NCI-H526 treated with DMSO at 0.1 percent for 48 hours (cell line): Measurements from ENCODE around the gene LIN54.
"Not testable (repeated sequence)": the region's sequence is repeated elsewhere in the genome, so short reads cannot be mapped to it uniquely, and the experiment has no call there.

ENCODE experiments used
- DNase-seq: peaks from one replicate; lab custom pipeline; 2025; lab: John Stamatoyannopoulos, UW

LIN54 gene

GRCh38 chr4:83012200-83012686 lies 1.6 kb upstream of the LIN54 start:
- DNase-seq = no peak

DNA sequence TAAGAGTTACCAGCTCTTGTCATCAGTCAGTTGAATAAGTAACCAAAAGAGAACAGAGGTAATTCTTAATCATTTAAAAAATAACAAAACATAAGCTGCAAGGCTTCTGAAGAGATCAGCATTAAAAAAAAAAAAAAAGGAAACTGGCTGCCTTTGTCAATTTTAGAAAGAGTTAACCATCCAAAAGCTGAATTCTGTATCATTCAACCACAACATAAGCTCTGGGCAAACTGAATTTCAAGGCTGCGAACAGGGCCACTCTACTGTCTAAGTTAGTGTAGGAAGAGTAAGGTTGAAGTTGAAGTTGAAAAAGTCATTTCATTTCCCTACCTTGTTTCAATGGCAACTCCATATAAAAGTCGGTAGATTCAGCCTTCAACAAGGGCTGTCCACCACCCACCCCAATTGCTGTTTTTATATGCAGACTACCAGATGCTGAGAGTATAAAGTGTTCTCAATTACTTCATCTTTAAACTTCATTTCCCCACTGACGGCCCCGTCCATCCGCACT lies 1.1 kb upstream of the LIN54 start:
- DNase-seq = no peak

DNA sequence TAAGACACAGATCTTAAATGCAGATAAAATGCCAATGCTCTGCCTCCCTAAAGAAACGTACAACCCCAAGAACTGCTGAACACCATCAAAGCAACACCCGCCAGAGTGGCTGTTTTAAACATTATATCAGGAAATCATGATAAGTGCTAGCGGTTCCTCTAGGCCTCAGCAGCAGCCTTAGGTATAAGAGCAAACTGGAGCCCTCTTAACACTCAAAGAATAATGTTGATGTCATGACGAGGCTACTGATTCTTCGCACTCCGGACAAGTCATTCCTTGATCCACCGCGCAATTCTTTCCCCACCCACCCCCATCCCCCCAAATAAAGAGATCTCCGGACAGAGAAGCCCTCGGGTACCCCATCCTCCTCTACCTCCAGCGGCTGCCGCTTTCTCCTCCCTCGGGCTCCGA lies 507 bp downstream of the LIN54 start:
- DNase-seq = no peak

- DNase-seq = no peak
Observed at GRCh38 chr4:83009529-83009928, 1.1 kb downstream of the LIN54 start.

DNA sequence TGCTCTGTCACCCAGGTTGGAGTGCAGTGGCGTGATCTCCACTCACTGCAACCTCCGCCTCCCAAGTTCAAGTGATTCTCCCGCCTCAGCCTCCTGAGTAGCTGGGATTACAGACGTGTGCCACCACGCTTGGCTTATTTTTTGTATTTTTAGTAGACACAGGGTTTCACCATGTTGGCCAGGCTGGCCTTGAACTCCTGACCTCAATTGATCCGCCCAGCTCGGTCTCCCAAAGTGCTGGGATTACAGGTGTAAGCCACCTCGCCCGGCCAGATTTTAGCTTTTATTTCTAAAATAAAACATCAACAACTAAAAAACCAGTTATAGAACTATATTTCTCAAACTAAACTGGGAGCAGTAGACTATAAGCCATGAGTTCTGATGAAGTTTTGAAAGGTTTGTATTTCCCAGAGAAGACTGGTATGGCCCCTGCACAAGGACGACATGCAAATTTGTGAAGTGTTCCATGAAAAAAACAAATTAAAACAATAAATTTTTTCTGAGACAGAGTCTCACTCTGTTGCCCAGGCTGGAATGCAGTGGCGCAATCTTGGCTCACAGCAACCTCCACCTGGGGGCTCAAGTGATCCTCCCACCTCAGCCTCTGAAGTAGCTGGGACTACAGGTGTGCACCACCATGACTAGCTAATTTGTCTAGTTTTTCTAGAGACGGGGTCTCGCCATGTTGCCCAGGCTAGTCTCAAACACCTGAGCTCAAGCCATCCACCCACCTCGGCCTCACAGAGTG lies 7.4 kb downstream of the LIN54 start:
- DNase-seq = not testable (repeated sequence)

- no peak for DNase-seq
Observed at GRCh38 chr4:83002329-83002728, 8.3 kb downstream of the LIN54 start.

- DNase-seq = no peak
Observed at GRCh38 chr4:82998898-82999297, 11.7 kb downstream of the LIN54 start.

DNA sequence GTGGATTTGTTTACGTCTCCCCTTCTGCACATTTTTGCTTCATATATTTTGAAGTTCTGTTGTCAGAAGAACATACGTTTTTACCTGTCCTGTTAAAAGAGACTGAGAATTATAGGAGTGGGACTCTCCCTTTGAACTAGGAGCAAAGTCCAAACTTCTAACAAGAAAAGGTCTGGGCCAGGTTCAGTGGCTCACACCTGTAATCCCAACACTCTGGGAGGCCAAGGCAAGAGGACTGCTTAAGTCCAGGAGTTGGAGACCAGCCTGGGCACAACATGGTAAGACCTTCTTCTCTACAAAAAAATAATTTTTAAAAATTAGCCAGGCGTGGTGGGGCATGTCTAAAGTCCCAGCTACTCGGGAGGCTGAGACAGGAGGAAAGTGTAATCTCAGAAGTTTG lies 15.8 kb downstream of the LIN54 start:
- no peak for DNase-seq

DNA sequence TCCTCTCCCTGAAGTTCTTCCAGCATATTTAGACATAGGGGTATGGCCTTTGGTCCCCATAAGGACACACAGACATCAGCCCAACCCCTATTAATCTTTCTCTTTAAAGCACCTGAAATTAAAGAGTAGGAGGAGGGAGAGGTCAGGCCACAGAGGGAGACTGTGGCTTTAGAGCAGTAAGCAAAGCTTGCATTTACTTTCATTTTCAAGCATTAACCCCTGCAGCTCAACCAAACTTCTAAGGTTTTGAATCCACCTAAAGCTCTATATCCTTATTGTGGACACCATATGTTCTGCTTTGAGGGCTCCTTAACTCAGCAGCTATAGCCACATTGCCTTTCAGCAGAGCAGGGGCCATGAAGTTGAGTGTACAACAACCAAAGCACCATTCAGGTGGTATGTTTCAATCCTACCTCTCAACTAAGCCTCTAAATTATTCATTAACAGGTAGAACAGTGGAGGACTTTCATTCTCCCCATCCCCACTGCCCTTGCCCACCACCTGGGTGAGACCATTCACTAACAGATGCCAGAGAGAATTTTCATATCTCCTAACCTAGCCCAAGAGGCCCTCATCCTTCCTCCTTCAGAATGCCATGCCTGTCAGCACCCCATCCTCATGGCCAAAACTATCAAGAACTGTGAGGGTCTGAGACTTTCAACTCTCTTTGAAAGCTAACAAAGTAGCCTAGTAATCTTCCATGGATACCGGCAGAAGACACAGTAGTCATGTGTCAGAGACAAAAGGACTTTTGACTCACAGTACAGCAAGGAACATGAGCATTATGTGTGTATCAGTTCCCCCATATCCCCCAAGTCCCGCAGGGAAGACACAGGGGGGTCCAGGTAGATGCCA lies 20.8 kb downstream of the LIN54 start:
- DNase-seq = no peak

DNA sequence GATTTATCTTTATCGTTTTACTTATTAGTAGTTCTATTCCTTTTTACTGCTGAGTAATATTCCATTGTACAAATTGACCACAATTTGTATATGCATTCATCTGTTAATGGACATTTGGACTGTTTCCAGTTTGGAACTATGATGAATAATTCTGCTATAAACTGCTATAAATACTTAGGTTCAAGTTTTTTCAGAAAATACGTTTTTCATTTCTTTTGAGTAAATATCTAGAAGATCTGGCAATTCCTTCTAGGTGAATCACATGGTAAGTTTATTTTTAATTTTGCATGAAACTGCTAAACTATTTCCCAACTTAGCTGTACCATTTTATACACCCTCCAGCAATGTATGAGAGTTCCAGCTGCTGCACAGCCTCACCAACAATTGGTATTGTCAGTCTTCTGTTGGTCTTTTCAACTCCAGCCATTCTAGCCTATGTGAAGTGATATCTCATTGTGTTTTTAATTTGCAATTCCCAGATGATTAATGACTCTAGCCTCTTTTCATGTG lies 22.2 kb downstream of the LIN54 start:
- no peak for DNase-seq

DNA sequence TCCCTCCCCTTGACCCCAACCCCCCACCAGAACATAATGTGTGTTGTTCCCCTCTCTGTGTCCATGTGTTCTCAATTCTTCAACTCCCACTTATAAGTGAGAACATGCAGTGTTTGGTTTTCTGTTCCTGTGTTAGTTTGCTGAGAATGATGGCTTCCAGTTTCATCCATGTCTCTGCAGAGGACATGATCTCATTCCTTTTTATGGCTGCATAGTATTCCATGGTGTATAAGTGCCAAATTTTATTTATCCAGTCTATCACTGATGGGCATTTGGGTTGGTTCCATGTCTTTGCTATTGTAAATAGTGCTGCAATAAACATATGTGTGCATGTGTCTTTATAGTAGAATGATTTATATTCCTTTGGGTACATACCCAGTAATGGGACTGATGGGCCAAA lies 23.1 kb downstream of the LIN54 start:
- not testable (repeated sequence) for DNase-seq

DNA sequence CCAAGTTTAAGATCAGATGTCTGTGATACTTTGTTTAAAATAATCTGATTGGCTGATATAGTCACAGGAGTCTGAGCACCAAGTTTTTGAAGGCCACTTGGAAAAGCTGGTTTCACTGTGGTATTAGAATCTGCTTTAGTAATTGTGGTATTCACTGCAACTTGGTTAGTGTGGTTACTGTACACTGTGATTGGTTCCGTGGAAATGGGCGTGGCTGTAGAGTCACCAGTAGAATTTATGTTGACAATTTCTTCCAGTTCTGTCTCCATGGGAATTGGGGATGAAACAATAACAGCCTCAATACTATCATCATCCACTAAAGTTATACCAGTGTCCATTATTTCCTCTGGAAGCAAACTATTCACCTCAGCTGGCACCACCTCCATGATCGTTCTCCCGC lies 26.2 kb downstream of the LIN54 start:
- no peak for DNase-seq

- no peak for DNase-seq
Observed at GRCh38 chr4:82983444-82983843, 27.2 kb downstream of the LIN54 start.

- DNase-seq = no peak
Observed at GRCh38 chr4:82981138-82981537, 29.5 kb downstream of the LIN54 start.

GRCh38 chr4:82975792-82976191 lies 34.8 kb downstream of the LIN54 start:
- no peak for DNase-seq

DNA sequence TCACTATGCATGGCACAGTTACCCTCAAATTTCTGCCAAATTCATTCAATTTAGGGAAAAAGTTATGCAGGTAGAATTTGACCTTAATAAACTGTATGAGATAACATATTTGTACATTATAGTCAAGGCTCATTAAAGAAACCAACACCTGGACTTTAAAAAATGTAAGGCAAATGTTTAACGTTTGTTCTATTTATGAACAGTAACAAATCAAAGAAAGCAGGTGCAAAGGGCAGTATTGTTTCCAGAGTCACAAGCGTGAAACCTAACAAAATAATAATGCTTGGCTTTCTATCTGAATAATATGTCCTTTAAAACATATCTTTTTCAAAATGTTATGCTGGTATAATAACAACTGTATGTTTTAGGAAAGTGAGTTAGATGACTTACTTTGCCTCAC lies 41.2 kb downstream of the LIN54 start:
- DNase-seq = no peak

DNA sequence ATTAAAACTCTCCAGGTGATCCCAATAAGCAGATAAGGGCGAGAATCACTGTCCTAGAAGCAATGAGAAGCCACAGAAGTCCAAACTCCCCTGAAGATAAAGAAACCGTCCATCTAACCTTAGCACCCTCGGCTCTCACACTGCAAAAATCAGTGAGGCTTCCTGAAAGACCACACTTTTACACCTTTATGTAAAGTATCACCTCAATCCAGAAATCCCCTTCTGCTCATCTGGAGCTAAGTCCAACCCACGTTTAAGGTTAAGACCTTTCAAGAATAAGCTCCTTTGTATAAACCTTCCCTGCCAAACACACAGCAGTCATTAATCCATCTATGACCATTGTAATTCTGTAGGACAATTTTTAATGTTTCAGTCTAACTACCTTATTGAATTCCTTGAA lies 41.7 kb downstream of the LIN54 start:
- DNase-seq = no peak

GRCh38 chr4:82965763-82966162 lies 44.9 kb downstream of the LIN54 start:
- no peak for DNase-seq

DNA sequence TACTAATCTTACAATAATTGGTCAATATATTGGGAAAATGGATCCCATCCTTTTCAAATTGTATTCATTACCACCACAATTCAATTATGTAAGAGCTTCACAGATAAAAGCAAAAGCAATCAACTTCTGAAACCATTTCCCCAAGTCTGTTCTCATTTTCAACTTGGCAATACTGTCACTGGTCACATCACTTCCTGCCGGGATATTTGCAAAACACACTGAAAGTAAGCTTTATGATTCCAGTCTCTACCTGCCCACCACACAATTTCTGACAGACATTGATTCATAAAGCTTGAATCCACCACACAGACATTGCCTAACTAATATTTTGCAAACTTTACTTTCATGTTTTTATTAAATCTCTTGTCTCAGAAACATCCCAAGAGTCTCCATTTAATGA lies 53.6 kb downstream of the LIN54 start:
- no peak for DNase-seq

DNA sequence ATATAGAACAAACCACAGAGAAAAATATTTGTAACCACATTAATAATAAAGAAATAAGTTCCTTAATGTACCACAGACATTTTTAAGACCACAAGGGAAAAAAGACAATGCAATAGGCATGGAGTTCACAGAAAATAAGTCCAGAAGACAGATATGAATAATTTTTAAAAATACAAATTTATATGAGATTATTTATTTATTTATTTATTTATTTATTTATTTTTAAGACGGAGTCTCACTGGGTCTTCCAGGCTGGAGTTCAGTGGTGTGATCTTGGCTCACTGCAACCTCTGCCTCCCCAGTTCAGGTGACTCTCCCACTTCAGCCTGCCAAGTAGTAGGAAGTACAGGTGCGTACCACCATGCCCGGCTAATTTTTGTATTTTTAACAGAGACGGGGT lies 56.4 kb downstream of the LIN54 start:
- no peak for DNase-seq

GRCh38 chr4:82951196-82951595 lies 59.4 kb downstream of the LIN54 start:
- DNase-seq = no peak

GRCh38 chr4:82948647-82949204 lies 61.9 kb downstream of the LIN54 start:
- DNase-seq = no peak

- DNase-seq = no peak
Observed at GRCh38 chr4:82947498-82947897, 63.1 kb downstream of the LIN54 start.
